Sigmoid colon (tissue), 7 donors: Measurements from ENCODE around the gene SMAP1. TPM values are rescaled to one million over a fixed set of nuclear protein-coding genes. Genes with fewer than 3 reads are reported as not detected.

Source experiments
- DNase-seq: peaks from one replicate; pipeline ENCODE4 v3.0.0-alpha.2; 2019
- H3K27ac ChIP-seq, 4 donors: fragments of 200-600 bp; sonication (generic); one replicate each; pipeline ENCODE4 v1.5.1; 2016 to 2019; ENCODE audit warnings: mild to moderate bottlenecking in 1 of 4
- H3K27me3 ChIP-seq, 3 donors: fragments of 200-600 bp; sonication (generic); one replicate each; pipeline ENCODE4 v1.5.1; 2019; ENCODE audit warnings: mild to moderate bottlenecking in 1 of 3
- H3K36me3 ChIP-seq, 4 donors: fragments of 200-600 bp; sonication (generic); one replicate each; pipeline ENCODE4 v1.5.1; 2016 to 2019
- H3K4me1 ChIP-seq, 4 donors: fragments of 200-600 bp; sonication (generic); one replicate each; pipeline ENCODE4 v1.5.1; 2017 to 2019
- H3K4me3 ChIP-seq, 4 donors: fragments of 200-600 bp; sonication (generic); one replicate each; pipeline ENCODE4 v1.5.1; 2017 to 2019; ENCODE audit warnings: mild to moderate bottlenecking in 2 of 4, moderate library complexity in 1 of 4
- H3K9me3 ChIP-seq, 4 donors: fragments of 200-600 bp in 3 of 4; sonication (generic) in 3 of 4; one replicate each; pipeline versions ENCODE4 v1.5.1 to v1.6.1; 2013 to 2019
- EP300 ChIP-seq, 4 donors: sonication (generic); formaldehyde crosslinking; IDR thresholded peaks; one replicate each; pipeline ENCODE4 v1.6.1; 2017; ENCODE audit warnings: antibody characterized with exemption in 4 of 4
- POLR2A ChIP-seq, 2 donors: fragments of 450-650 bp; IDR thresholded peaks; one replicate each; pipeline ENCODE4 v1.6.1; 2016; ENCODE audit warnings: antibody characterized with exemption in 2 of 2, mild to moderate bottlenecking in 2 of 2, moderate library complexity in 2 of 2
- POLR2AphosphoS5 ChIP-seq, 4 donors: sonication (generic); formaldehyde crosslinking; IDR thresholded peaks; one replicate each; pipeline ENCODE4 v1.6.1; 2017; ENCODE audit warnings: antibody characterized with exemption in 4 of 4
- WGBS, 2 donors: extraction: QIAGEN DNeasy Blood & Tissue Kit; methylation state at CpG; one replicate each; pipeline ENCODE4 v1.1.7; 2013; 5-methylcytosine and 5-hydroxymethylcytosine counted together
- intact Hi-C: fragments of 100-400 bp; cut with DNase I; formaldehyde crosslinking; loops from one replicate; pipeline ENCODE4 v1.15.1; 2023
- polyA plus RNA-seq, 3 donors: library from polyadenylated mRNA; stranded (reverse); fragments of 200-250 nt; gene quantifications; one replicate each; pipeline ENCODE4 v1.2.3, GENCODE V29; 2013
- total RNA-seq, 4 donors: library from RNA; depleted of rRNA; stranded (reverse); fragments of >200 nt; gene quantifications; one replicate each; pipeline ENCODE4 v1.1.0, GENCODE V29; 2016
- TF ChIP-seq, protein P1 (sequence below), 4 experiments: fragments of 450-650 bp in 3 of 4; fragments of 200-600 bp in 1 of 4; IDR thresholded peaks; one replicate each; pipeline ENCODE4 v1.5.1; 2016 to 2019; ENCODE audit warnings: antibody characterized with exemption in 4 of 4, mild to moderate bottlenecking in 3 of 4, moderate library complexity in 2 of 4
- donor health status: healthy with polysubstance abuse.
- donor health status: Bipolar disorder and iron deficiency.
- donor health status: healthy.

The SMAP1 gene
- total and polyA plus RNA-seq, 7 donors: 19.7 to 41.4 (median 26.7) TPM

GRCh38 chr6:70838907-70839285, 171.2 kb downstream of the SMAP1 start:
- no peak overlapping the region for H3K4me3 ChIP-seq
- TF ChIP-seq, protein P1, sequence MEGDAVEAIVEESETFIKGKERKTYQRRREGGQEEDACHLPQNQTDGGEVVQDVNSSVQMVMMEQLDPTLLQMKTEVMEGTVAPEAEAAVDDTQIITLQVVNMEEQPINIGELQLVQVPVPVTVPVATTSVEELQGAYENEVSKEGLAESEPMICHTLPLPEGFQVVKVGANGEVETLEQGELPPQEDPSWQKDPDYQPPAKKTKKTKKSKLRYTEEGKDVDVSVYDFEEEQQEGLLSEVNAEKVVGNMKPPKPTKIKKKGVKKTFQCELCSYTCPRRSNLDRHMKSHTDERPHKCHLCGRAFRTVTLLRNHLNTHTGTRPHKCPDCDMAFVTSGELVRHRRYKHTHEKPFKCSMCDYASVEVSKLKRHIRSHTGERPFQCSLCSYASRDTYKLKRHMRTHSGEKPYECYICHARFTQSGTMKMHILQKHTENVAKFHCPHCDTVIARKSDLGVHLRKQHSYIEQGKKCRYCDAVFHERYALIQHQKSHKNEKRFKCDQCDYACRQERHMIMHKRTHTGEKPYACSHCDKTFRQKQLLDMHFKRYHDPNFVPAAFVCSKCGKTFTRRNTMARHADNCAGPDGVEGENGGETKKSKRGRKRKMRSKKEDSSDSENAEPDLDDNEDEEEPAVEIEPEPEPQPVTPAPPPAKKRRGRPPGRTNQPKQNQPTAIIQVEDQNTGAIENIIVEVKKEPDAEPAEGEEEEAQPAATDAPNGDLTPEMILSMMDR (IDR thresholded peaks at IDR 0.05): no peak
- TF ChIP-seq POLR2AphosphoS5 (IDR thresholded peaks at IDR 0.05) (no peak), POLR2A (IDR thresholded peaks at IDR 0.05) (no peak), EP300 (IDR thresholded peaks at IDR 0.05) (no peak)
- intact Hi-C loops: no loop called here
- no peak for DNase-seq
- H3K27ac ChIP-seq: no peak overlapping the region
- H3K9me3 ChIP-seq: no peaks in the 10 kb centered on the region
- WGBS, 2 donors: 94 to 97% methylated on average over 2 of the region's 2 CpGs
- H3K4me1 ChIP-seq: no peaks in the 10 kb centered on the region
- H3K27me3 ChIP-seq: no peaks in the 10 kb centered on the region
- peaks cover 0 to 10% (median 0%) of the 10 kb centered on the region in 4 donors for H3K36me3 ChIP-seq

DNA sequence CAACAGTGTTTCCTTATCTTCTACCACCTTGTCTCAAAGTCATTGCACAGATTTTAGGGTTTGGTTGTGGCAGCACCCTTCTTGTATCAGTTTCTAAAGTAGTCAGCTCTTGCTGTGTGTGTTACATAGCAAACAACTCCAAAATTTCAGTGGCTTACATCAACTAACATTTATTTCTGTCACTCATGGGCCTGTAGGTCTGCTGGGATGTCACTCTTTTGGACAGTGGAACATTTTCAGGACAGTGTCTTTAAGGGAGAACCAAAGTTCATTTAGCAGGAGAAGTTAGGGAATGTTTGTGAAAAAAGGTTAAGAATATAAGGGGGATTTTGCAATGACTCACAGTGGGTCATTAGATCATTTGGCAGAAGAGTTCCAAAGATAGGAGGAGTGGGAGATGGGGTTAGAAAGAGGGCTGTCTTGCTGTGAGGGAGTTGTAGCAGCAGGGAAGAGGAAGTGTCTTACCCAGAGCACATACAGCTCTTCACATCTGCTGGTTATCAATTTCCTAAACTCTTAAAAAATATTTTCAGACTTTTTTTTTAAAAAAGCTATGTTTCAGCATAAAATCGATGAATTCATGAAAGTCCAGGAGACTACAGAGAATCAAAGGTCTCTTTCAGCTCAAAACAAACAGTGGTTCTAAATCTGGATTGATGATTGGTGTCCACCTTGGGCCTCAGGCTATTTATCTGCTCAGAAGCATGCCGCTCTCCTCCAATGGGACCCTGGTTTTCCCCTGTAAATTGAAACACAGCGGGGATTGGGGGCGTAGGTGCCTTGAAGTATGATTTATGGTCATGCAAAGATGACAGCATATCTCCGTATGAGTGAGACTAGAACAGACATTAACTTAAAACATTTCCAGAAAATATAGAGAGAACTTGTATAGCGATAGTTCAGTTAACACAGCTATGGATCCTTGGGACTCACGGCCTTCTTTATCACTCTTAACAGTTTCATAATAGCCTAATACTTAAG, 171.9 kb downstream of the SMAP1 start:
- H3K27me3 ChIP-seq: no peaks in the 10 kb centered on the region
- H3K27ac ChIP-seq: no peak overlapping the region
- intact Hi-C loops: no loop called here
- no peak overlapping the region for H3K4me3 ChIP-seq
- TF ChIP-seq POLR2AphosphoS5 (IDR thresholded peaks at IDR 0.05) (no peak), POLR2A (IDR thresholded peaks at IDR 0.05) (no peak), EP300 (IDR thresholded peaks at IDR 0.05) (no peak)
- TF ChIP-seq, protein P1 (IDR thresholded peaks at IDR 0.05): no peak
- WGBS, 2 donors: 95 to 96% methylated on average over 7 of the region's 7 CpGs
- no peak for DNase-seq
- no peaks in the 10 kb centered on the region for H3K9me3 ChIP-seq
- peaks cover 0 to 10% (median 0%) of the 10 kb centered on the region in 4 donors for H3K36me3 ChIP-seq
- H3K4me1 ChIP-seq: no peaks in the 10 kb centered on the region

GRCh38 chr6:70841112-70841511, 173.4 kb downstream of the SMAP1 start:
- 97% methylated on average over 8 of the region's 8 CpGs for WGBS, 2 donors
- H3K27me3 ChIP-seq: no peaks in the 10 kb centered on the region
- H3K4me3 ChIP-seq: no peak overlapping the region
- H3K4me1 ChIP-seq: no peaks in the 10 kb centered on the region
- TF ChIP-seq POLR2A (IDR thresholded peaks at IDR 0.05): no peak
- DNase-seq: no peak
- no peak overlapping the region for H3K27ac ChIP-seq
- no peaks in the 10 kb centered on the region for H3K9me3 ChIP-seq
- peaks cover 0 to 10% (median 0%) of the 10 kb centered on the region in 4 donors for H3K36me3 ChIP-seq
- intact Hi-C loops: no loop called here

DNA sequence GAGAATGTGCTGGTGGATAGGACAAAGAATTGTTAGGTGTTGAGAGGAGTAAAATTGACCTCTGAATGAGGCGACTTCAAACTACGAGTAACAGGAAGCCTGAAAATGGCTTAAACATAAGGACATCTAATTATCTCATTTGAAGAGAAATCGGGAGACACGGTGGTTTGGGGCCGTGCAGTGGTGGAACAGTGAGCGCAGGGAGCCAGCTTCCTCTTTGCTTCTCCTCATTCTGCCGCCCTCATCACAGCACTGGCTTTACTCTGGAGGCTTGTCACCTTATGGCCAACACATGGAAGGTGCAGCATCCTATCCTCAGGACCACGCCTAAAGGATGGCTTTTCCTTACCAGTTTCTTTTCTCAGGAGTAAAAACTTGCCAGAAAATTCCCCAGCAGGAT, 174.9 kb downstream of the SMAP1 start:
- Histone ChIP-seq H3K27me3 (no peaks in the 10 kb centered on the region), H3K27ac (no peak overlapping the region), H3K4me3 (no peak overlapping the region), H3K4me1 (no peaks in the 10 kb centered on the region), H3K36me3 (peaks cover 0 to 10% (median 0%) of the 10 kb centered on the region in 4 donors), H3K9me3 (no peaks in the 10 kb centered on the region)
- no peak for DNase-seq
- WGBS, 2 donors: 95 to 97% methylated on average over 8 of the region's 8 CpGs
- intact Hi-C loops: no loop called here
- TF ChIP-seq EP300 (IDR thresholded peaks at IDR 0.05) (no peak), POLR2A (IDR thresholded peaks at IDR 0.05) (no peak), POLR2AphosphoS5 (IDR thresholded peaks at IDR 0.05) (no peak)
- TF ChIP-seq, protein P1 (IDR thresholded peaks at IDR 0.05): no peak

- no peak overlapping the region for H3K27ac ChIP-seq
- TF ChIP-seq EP300 (IDR thresholded peaks at IDR 0.05): no peak
- TF ChIP-seq, protein P1 (IDR thresholded peaks at IDR 0.05): no peak
- no peak for TF ChIP-seq POLR2AphosphoS5 (IDR thresholded peaks at IDR 0.05)
- TF ChIP-seq POLR2A (IDR thresholded peaks at IDR 0.05): no peak
- no peak overlapping the region for H3K4me3 ChIP-seq
- no peaks in the 10 kb centered on the region for H3K27me3 ChIP-seq
- 91% methylated on average over 4 of the region's 4 CpGs for WGBS, 2 donors
- no peaks in the 10 kb centered on the region for H3K9me3 ChIP-seq
- intact Hi-C loops: no loop called here
- no peak for DNase-seq
- H3K36me3 ChIP-seq: peaks cover 0 to 3% (median 0%) of the 10 kb centered on the region in 4 donors
- H3K4me1 ChIP-seq: no peaks in the 10 kb centered on the region
These were observed 175.7 kb downstream of the SMAP1 start for GRCh38 chr6:70843328-70843918.
